Neural progenitor cell (in vitro differentiated cells): Measurements from ENCODE around the gene PCDHB6.
A peak's percentile ranks its signal among the peaks of the same experiment; 100 is the strongest.

Experiments used
- CTCF ChIP-seq: fragments of 200-600 bp; sonication (generic); IDR thresholded peaks from 2 replicates; pipeline ENCODE4 v1.5.1; 2017; ENCODE audit warnings: antibody characterized with exemption, mild to moderate bottlenecking
- EZH2 ChIP-seq: fragments of 200-600 bp; sonication (generic); IDR thresholded peaks from 2 replicates; pipeline ENCODE4 v1.6.1; 2017; ENCODE audit warnings: antibody characterized with exemption, mild to moderate bottlenecking, moderate library complexity
- EZH2phosphoT487 ChIP-seq: fragments of 200-600 bp; sonication (generic); IDR thresholded peaks from 2 replicates; pipeline ENCODE4 v1.6.1; 2017; ENCODE audit warnings: antibody characterized with exemption

DNA sequence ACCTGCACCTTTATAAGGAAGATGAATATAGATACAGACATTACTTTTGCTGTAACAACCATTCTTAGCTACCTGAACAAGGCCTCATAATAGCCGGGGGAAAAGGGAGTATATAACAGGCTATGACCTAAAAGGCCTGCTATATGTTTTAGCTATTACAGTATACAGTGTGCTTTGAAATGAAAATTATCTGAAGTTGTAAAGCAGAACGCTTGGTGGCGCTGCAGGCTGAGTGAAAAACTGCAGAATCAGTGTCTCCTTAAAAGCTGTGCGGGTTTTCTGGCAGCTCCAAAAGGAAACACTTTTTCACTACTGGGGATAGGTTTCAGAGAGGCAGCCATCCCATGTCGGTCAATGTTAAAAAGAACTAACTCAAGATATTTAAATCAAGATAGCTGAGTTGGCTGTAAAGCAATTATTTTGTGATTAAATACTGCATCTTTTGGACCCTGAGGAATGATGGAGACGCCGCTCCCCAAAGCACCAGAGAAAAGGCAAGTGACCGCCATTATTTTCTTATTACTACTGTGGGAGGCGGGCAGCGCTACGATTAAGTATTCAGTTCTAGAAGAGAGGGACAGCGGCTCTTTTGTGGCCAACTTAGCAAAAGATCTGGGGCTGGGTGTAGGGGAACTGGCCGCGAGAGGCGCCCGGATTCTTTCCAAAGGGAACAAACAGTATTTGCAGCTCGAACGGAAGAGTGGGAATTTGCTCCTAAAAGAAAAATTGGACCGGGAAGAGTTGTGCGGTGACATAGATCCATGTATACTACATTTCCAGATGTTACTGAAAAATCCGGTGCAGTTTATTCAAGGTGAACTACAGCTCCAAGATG lies 5.9 kb downstream of the PCDHB6 start:
- TF ChIP-seq CTCF (peak; percentile 54), EZH2 (no peak), EZH2phosphoT487 (no peak)
